Measurements from ENCODE around the gene ITIH5. TPM values are rescaled to one million over a fixed set of nuclear protein-coding genes. Genes with fewer than 3 reads are reported as not detected.

Gene ITIH5
- total and polyA plus RNA-seq, 2 of the 13 experiments (the other 11 are each of a cell fraction or from before 2014, with no cell fraction given), result 4.7 to 8.9 TPM

- Histone ChIP-seq H4K20me1 (ENCODE audit: insufficient read depth, low read length) (no peaks in the 10 kb centered on the region), H3K79me2 (ENCODE audit: insufficient read depth, low read length) (no peaks in the 10 kb centered on the region), H3K36me3 (replicated peaks in 1 of 2; ENCODE audit: control insufficient read depth in 1 of 2, insufficient read depth in 2 of 2, low read length in 2 of 2) (no peaks in the 10 kb centered on the region), H3K4me2 (ENCODE audit: low read depth, low read length) (no peak overlapping the region), H2AFZ (ENCODE audit: low read length) (no peak overlapping the region), H3K27ac (ENCODE audit: extremely low read length, insufficient read depth, low read length) (no peak overlapping the region), H3K9ac (ENCODE audit: insufficient read depth, low read depth, low read length) (no peak overlapping the region), H3K4me1 (ENCODE audit: insufficient read depth, low read length) (no peaks in the 10 kb centered on the region), H3K9me3 (ENCODE audit: low read length) (no peaks in the 10 kb centered on the region), H3K27me3 (ENCODE audit: control insufficient read depth in 1 of 2, insufficient read depth in 2 of 2, low read length in 2 of 2) (peaks cover 0 to 33% of the 10 kb centered on the region in 2 experiments; a peak in 3 of 5 replicates), H3K4me3 (replicated peaks in 1 of 3; ENCODE audit: insufficient read depth in 1 of 3, low read depth in 2 of 3, low read length in 3 of 3) (no peak overlapping the region)
- FAIRE-seq, result no peak
- ChIA-PET CTCF (ENCODE audit: low intra/inter-chr PET ratio, low total read pairs) (no interaction called here), POLR2A (no interaction called here)
- TF ChIP-seq HNRNPK (IDR thresholded peaks at IDR 0.05; ENCODE audit: low read depth, low read length, poor library complexity, severe bottlenecking) (peak; percentile 11), NFIC (IDR thresholded peaks at IDR 0.05; ENCODE audit: low read length) (no peak), MYC (CRISPR knock-in tag; IDR thresholded peaks at IDR 0.05; ENCODE audit: borderline replicate concordance) (no peak), ZNF34 (CRISPR knock-in tag; IDR thresholded peaks at IDR 0.05; ENCODE audit: borderline replicate concordance) (no peak), GFI1 (CRISPR knock-in tag; IDR thresholded peaks at IDR 0.05; ENCODE audit: borderline replicate concordance) (no peak), BRF2 (CRISPR knock-in tag; IDR thresholded peaks at IDR 0.05) (no peak)
- TF ChIP-seq, protein P1, sequence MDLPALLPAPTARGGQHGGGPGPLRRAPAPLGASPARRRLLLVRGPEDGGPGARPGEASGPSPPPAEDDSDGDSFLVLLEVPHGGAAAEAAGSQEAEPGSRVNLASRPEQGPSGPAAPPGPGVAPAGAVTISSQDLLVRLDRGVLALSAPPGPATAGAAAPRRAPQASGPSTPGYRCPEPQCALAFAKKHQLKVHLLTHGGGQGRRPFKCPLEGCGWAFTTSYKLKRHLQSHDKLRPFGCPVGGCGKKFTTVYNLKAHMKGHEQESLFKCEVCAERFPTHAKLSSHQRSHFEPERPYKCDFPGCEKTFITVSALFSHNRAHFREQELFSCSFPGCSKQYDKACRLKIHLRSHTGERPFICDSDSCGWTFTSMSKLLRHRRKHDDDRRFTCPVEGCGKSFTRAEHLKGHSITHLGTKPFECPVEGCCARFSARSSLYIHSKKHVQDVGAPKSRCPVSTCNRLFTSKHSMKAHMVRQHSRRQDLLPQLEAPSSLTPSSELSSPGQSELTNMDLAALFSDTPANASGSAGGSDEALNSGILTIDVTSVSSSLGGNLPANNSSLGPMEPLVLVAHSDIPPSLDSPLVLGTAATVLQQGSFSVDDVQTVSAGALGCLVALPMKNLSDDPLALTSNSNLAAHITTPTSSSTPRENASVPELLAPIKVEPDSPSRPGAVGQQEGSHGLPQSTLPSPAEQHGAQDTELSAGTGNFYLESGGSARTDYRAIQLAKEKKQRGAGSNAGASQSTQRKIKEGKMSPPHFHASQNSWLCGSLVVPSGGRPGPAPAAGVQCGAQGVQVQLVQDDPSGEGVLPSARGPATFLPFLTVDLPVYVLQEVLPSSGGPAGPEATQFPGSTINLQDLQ (CRISPR knock-in tag; IDR thresholded peaks at IDR 0.05), result no peak
- ATAC-seq, result no peak
- intact Hi-C loops (cut with micrococcal nuclease; ENCODE audit: unreplicated experiment), result no loop called here
- 74% methylated on average over 23 of the region's 23 CpGs for WGBS (ENCODE audit: low lambda C conversion rate)
- no peak for DNase-seq (ENCODE audit: low spot score)
- in situ Hi-C loops (cut with HindIII; ENCODE audit: extremely low pct_ligation_motif_present, low pct_unique_long_range_greater_than_20kb), result no loop called here
- BruUV-seq (replicated peaks), result no TSS peak
Measured at GRCh38 chr10:7672341-7673134, 5.8 kb upstream of the ITIH5 start.
